ENCODE results near the gene EPAS1. TPM values are rescaled to one million over a fixed set of nuclear protein-coding genes. Genes with fewer than 3 reads are reported as not detected.

The EPAS1 gene
- total and polyA plus RNA-seq, 4 donors, result 26.2 to 193 (median 61.1) TPM

GRCh38 chr2:46430413-46430812 lies 133.2 kb downstream of the EPAS1 start:
- TF ChIP-seq RAD21 (IDR thresholded peaks at IDR 0.05) (no peak), SP1 (IDR thresholded peaks at IDR 0.05) (no peak), JUND (IDR thresholded peaks at IDR 0.05) (no peak), YY1 (IDR thresholded peaks at IDR 0.05) (no peak), RXRA (IDR thresholded peaks at IDR 0.05) (no peak), HNF4G (IDR thresholded peaks at IDR 0.05) (no peak), TAF1 (conservative IDR thresholded peaks at IDR 0.05) (no peak), ATF3 (IDR thresholded peaks at IDR 0.05) (no peak), HNF4A (conservative IDR thresholded peaks at IDR 0.05) (no peak), CTCF (IDR thresholded peaks at IDR 0.05; ENCODE audit: low read depth, low read length, missing input control) (no peak), REST (IDR thresholded peaks at IDR 0.05) (no peak), ZBTB33 (IDR thresholded peaks at IDR 0.05) (no peak), FOXA1 (IDR thresholded peaks at IDR 0.05) (no peak), EGR1 (IDR thresholded peaks at IDR 0.05; ENCODE audit: low read depth in 2 of 2) (no peak), GABPA (IDR thresholded peaks at IDR 0.05 in 1 of 2, conservative IDR thresholded peaks at IDR 0.05 in 1 of 2) (no peak), MAX (IDR thresholded peaks at IDR 0.05) (no peak), NR2F2 (IDR thresholded peaks at IDR 0.05) (no peak), FOXA2 (IDR thresholded peaks at IDR 0.05) (no peak)
- no peak for DNase-seq (ENCODE audit: low spot score)
- 92% methylated on average over 1 of the region's 1 CpG for WGBS

More at GRCh38 chr2:46430413-46430812, 133.2 kb downstream of the EPAS1 start:
- Histone ChIP-seq H3K4me1 (ENCODE audit: control insufficient read depth in 4 of 4, insufficient read depth in 4 of 4, low read length in 3 of 4) (no peaks in the 10 kb centered on the region), H3K27ac (ENCODE audit: low read depth in 1 of 2, low read length in 2 of 2) (no peak overlapping the region), H3K9me3 (ENCODE audit: control insufficient read depth in 4 of 4, low read length in 3 of 4) (no peaks in the 10 kb centered on the region), H3K27me3 (ENCODE audit: control insufficient read depth in 4 of 4, insufficient read depth in 4 of 4, low read length in 3 of 4) (no peaks in the 10 kb centered on the region), H3K9ac (ENCODE audit: low read depth in 1 of 2, low read length in 2 of 2) (no peak overlapping the region), H3K4me3 (ENCODE audit: low read depth in 1 of 3, low read length in 3 of 3) (no peak overlapping the region), H3K36me3 (ENCODE audit: control insufficient read depth in 4 of 4, insufficient read depth in 3 of 4, low read depth in 1 of 4, low read length in 3 of 4) (no peaks in the 10 kb centered on the region)

All from liver (tissue), 9 donors.